GM21529 (cell line): Measurements from ENCODE around the gene ACTL9.
"Not testable (repeated sequence)": the region's sequence is repeated elsewhere in the genome, so short reads cannot be mapped to it uniquely, and the experiment has no call there.

Experiments
- ATAC-seq: cut with Tn5 transposase; IDR thresholded peaks from one replicate; pipeline ENCODE4 v1.9.1; 2021; ENCODE audit not compliant: unreplicated experiment

The ACTL9 gene, protein sequence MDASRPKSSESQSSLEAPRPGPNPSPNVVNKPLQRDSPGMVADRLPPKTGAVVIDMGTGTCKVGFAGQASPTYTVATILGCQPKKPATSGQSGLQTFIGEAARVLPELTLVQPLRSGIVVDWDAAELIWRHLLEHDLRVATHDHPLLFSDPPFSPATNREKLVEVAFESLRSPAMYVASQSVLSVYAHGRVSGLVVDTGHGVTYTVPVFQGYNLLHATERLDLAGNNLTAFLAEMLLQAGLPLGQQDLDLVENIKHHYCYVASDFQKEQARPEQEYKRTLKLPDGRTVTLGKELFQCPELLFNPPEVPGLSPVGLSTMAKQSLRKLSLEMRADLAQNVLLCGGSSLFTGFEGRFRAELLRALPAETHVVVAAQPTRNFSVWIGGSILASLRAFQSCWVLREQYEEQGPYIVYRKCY

DNA sequence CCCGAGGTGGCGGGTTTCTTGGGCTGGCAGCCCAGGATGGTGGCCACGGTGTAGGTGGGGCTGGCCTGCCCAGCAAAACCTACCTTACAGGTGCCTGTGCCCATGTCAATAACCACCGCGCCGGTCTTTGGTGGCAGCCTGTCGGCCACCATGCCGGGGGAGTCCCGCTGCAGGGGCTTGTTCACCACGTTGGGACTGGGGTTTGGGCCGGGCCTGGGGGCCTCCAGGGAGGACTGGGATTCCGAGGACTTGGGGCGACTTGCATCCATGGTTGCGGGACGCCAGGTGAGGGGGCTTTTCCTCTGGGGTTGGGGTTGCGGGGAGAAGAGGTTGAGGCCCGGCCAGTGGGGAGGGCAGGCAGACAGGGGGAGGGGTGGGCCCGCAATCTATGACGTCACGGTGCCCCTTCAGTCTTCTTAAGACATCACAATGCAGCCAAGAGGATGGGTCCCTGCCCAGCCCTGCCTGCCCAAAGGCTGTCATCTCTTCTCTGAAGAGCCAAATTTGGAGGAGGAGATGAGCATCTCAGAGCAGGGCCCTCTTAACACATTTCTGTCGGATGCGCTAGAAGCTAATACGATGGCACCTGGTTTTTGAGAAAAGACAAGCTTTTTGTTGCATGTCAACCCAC is at the start of gene ACTL9:
Gene ACTL9 (minus strand): TSS at position 363 of the 631 bp plus-strand sequence. CDS start 94 bp downstream, at position 269.
- ATAC-seq, result no peak

DNA sequence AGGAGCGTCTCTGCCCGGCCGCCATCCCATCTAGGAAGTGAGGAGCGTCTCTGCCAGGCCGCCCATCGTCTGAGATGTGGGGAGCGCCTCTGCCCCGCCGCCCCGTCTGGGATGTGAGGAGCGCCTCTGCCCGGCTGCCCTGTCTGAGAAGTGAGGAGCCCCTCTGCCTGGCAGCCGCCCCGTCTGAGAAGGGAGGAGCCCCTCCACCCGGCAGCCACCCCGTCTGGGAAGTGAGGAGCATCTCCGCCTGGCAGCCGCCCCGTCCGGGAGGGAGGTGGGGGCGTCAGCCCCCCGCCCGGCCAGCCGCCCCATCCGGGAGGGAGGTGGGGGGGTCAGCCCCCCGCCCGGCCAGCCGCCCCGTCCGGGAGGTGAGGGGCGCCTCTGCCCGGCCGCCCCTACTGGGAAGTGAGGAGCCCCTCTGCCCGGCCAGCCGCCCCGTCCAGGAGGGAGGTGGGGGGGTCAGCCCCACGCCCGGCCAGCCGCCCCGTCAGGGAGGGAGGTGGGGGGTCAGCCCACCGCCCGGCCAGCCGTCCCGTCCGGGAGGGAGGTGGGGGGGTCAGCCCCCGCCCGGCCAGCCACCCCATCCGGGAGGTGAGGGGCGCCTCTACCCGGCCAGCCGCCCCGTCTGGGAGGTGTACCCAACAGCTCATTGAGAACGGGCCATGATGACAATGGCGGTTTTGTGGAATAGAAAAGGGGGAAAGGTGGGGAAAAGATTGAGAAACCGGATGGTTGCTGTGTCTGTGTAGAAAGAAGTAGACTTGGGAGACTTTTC is 40.9 kb upstream of the ACTL9 start:
- not testable (repeated sequence) for ATAC-seq

DNA sequence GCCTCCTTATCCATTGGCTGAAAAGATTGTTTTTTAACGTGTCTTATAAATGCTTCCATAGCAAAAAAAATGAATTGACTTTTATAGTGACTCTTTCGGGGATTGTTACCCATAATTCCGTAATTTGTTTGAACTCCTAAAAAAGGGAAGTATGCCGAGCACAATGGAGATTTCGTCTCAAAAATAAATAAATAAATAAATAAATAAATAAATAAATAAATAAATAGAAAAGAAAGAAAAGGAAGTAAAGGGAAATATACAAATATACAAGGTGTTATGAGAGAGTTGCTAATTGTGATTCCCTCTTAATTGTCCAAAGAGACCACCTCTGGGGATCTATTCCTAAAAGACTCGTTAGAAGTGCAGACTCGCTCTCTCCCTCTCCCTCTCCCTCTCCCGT is 39.8 kb upstream of the ACTL9 start:
- no peak for ATAC-seq

DNA sequence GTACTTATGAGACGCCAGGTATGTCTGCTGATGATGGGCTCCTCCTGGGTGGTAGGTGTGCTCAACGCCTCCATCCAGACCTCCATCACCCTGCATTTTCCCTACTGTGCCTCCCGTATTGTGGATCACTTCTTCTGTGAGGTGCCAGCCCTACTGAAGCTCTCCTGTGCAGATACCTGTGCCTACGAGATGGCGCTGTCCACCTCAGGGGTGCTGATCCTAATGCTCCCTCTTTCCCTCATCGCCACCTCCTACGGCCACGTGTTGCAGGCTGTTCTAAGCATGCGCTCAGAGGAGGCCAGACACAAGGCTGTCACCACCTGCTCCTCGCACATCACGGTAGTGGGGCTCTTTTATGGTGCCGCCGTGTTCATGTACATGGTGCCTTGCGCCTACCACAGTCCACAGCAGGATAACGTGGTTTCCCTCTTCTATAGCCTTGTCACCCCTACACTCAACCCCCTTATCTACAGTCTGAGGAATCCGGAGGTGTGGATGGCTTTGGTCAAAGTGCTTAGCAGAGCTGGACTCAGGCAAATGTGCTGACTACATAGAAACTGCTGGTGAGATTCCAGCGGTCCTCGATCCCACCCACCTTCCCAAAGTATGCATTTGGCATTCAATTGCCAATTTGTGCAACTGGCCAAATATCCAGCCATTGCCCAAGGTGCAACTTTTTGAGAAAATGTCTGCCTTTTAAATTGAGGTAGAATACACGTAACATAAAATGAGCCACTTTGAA is 33.0 kb upstream of the ACTL9 start:
- no peak for ATAC-seq

DNA sequence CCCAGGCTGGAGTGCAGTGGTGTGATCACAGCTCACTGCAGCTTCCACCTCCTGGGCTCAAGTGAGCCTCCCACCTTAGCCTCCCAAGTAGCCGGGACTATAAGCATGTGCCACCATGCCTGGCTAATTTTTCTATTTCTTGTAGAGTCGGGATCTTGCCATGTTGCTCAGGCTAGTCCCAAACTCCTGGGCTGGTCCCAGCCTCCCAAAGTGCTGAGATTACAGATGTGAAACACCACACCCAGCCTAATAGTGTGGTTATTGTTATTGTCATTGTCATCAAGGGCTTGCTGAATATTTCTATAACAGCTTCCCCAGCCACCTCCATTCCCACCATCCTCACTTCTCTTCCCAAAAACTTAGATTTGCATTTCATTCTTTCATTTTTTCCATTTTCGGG is 25.7 kb upstream of the ACTL9 start:
- ATAC-seq, result no peak

DNA sequence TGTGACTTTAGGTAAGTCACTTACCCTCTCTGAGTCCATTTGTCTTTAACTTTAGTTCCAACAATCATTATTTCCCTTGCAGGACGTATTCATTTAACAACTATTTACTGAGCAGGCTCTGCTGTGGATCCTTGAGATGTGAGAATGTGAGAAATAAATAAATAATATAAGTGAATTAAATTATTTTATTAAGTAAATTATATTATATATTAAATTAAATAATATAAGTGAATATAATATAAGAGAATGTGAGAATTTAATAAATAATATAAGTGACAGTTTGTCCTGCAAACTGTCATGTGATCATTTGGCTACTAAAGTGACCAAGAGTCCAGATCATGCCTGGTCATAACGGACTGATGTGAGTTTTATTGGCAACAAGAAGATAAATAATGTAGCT is 23.4 kb upstream of the ACTL9 start:
- ATAC-seq, result no peak

DNA sequence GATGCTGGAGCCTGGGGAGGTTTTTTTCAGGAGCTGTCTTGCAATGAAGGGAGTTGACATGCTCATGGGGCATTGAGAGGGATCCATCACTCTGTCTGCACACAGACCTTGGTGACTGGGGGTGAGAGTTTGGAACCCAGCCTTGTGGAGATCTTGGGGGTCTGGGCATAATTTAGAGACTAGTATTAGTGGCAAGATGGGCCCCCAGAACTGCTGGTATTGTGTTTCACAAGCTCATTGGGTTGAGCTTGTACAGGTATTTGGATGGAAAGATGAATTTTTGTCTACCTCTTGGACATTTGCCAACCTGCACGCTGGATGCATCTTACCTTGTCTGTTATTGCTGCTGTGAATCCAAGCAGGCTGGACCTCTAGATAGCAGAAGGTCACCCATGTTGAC is 22.7 kb upstream of the ACTL9 start, which contains the start of gene OR2Z1:
Gene OR2Z1 (plus strand): TSS at position 301 of the 400 bp plus-strand sequence. CDS start 9,395 bp downstream, outside the sequence.
- ATAC-seq, result no peak

DNA sequence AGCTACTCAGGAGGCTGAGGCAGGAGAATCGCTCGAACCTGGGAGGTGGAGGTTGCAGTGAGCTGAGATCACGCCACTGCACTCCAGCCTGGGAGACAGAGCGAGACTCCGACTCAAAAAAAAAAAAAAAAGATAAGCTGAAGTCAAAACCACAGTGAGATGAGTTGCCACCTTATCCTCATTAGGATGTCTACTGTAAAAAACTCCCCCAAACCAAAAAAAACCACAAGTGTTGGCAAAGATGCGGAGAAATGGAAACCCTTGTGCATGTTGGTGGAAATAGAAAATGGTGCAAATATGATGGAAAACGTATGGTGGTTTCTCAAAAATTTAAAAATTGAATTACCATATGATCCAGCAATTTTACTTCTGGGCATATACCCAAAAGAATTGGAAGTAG is 11.7 kb upstream of the ACTL9 start:
- not testable (repeated sequence) for ATAC-seq

DNA sequence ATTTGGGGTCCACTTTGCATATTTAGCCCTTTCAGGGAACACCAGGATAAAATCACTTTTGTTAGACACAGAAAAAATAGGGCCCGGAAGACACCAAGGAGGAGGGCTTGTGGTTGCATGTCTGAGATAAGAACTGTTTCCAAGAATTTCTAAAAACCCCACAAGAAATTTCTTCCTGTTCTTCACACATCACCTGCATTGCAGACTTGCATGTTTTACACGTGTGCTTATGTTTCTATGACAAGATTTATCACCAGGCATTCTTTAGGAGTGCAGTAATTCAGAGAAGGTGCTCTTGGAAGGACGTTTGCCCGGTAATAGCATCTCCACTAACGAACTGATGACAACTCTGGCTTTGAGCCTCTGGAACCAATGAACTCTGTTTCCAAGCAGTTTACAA is 7.1 kb upstream of the ACTL9 start:
- no peak for ATAC-seq

DNA sequence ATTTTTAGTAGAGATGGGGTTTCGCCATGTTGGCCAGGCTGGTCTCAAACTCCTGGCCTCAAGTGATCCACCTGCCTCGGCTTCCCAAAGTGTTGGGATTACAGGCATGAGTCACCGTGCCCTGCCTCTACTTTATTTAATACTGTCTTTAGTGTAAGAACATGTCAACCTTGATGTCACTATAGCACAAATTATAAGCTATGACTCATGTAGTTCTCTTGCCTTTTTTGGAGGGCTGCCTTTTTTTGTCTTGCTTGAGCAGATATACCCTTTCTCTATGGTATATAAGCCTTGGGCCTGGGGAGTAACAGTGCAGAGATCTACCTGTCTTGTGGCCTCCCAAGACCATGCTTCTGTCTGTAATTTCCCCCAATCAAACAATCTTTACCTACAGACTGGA is 6.7 kb upstream of the ACTL9 start:
- not testable (repeated sequence) for ATAC-seq

DNA sequence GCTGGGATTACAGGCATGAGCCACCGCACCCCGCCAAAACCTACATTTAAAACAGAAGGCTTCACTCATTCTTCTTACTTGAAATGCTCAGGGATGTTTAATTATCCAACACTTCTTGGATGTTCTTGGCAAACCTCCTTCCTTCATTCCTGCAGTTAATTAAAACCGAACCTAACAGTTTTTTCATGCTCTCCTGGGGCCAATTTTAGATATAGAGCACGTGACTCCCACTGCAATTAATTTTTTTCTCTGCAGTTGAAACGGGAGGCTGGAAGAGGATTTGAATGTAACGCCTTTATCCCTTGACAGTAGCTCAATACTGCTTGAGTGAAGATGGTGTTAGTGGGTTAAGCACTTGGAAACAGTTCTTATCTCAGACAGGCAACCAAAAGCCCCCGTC is 4.6 kb upstream of the ACTL9 start:
- no peak for ATAC-seq

DNA sequence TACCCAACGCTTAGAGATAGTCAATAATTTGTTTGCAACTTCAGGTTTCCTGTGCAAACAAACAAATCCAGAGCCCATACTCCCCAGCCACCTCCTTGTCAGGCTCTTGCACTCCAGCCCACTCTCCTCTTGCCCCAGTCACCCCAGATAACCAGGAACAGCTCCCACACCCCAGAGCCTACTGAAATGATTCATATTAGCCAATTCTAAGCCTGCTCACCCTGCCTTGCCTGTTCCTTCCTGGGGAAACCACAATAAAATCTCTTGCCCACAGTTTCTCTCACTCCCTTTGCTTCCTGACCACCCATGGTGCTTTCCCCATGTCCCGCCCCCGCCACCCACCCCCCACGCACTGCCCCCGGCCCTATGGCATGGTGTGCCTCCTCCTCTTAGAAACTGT is 3.8 kb upstream of the ACTL9 start:
- ATAC-seq, result no peak

DNA sequence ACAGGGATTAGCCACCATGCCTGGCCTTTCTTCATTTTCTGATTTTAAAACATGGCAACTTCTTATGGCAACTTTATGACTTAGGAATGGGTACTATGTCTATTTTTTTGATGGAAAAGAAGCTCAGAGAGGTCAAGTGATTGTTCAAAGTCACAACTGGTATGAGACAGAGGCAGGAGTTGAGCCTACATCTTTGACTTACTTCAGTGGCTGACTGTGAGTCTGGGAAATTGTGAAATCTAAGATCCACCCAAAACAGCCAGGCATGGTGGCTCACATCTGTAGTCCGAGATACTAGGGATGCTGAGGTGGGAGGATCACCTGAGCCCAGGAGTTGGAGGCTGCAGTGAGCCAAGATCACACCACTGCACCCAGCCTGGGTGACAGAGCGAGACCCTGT is 2.4 kb upstream of the ACTL9 start:
- ATAC-seq, result no peak

DNA sequence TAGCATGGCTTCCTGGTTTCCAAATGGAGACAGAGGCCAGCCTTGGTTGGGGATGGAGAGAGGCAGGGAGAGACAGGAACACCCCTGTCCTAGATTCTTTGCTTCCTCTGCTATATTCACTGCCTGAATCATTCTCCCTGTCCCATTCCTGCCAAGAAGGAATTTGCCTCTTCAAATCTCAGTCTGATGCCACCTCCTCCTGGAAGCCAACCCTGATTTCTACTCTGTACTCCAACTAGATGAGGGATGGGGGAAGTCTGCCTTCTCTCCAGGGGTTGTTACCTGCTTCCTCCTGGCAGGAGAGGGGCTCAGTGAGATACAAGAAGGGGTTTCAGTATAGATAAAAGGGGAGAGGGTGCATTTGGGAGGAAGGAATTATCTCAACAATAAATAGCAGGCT is 1.3 kb upstream of the ACTL9 start:
- no peak for ATAC-seq

DNA sequence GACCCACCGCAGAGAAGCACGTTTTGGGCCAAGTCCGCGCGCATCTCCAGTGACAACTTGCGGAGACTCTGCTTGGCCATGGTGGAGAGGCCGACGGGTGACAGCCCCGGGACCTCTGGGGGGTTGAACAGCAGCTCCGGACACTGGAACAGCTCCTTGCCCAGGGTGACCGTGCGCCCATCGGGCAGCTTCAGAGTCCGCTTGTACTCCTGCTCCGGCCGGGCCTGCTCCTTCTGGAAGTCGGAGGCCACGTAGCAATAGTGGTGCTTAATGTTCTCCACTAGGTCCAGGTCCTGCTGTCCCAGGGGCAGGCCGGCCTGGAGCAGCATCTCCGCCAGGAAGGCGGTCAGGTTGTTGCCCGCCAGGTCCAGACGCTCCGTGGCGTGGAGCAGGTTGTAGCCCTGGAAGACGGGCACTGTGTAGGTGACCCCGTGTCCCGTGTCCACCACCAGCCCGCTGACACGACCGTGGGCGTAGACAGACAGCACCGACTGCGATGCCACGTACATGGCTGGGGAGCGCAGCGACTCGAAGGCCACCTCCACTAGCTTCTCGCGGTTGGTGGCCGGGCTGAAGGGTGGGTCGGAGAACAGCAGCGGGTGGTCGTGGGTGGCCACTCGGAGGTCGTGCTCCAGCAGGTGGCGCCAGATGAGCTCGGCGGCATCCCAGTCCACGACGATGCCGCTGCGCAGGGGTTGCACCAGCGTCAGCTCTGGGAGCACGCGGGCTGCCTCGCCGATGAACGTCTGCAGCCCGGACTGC is 743 bp downstream of the ACTL9 start:
- ATAC-seq, result no peak

DNA sequence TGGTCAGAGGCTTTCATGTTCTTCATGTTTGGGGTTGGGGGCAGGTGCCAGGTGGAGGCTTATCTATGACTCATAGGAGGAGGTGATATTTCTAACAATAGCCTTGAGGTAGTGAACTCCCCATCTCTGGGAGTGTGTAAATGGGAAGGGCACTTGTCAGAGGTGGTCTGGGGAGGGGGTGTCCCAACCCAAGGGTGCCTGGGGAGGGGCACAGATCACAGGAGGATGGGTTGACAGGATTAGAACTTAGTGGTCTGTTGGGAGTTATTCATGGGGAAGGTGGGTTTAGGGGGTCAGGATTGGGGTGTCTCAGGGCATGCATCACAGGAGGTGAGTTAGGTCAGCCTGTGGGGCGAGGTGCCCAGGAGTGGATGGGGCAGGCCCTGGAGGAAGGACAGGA is 1.6 kb downstream of the ACTL9 start:
- no peak for ATAC-seq

DNA sequence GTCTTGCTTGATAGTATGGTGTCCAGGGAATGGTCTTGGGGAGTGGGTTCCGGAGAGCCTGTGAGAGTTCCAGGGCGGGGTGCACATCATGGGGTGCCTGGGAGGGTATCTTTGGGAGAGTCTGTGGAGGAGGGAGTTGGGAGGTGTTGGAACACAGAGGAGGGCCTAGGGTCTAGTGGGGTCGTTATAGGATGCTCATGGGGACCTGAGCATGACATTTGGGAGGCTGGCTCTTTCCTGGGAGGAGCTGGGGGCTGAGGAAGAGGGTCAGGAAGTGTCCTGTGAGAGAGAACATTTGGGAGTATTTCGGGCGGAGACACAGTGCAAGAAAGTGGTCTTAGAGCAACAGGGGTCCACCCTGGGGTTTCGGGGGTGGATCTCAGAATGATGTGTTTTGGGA is 2.7 kb downstream of the ACTL9 start:
- ATAC-seq, result no peak

DNA sequence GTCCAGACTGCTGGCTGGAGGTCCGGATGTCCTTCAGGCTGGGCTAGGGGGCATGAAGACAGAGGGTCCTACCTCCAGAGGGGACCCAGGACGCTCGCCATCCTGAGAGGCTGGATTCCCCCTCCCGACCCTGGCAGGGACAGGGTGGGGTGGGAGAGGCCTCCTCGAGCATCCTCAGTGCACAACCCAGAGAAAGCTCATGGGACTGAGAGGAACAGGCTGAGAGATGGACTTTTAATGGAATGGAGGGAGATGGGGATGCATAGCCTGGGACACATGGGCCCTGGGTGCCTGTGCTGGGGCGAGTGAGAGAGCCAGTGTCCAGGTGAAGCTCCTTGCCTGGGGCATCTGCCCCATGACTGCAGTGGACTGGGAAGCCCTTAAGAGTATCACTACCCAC is 3.1 kb downstream of the ACTL9 start:
- no peak for ATAC-seq

DNA sequence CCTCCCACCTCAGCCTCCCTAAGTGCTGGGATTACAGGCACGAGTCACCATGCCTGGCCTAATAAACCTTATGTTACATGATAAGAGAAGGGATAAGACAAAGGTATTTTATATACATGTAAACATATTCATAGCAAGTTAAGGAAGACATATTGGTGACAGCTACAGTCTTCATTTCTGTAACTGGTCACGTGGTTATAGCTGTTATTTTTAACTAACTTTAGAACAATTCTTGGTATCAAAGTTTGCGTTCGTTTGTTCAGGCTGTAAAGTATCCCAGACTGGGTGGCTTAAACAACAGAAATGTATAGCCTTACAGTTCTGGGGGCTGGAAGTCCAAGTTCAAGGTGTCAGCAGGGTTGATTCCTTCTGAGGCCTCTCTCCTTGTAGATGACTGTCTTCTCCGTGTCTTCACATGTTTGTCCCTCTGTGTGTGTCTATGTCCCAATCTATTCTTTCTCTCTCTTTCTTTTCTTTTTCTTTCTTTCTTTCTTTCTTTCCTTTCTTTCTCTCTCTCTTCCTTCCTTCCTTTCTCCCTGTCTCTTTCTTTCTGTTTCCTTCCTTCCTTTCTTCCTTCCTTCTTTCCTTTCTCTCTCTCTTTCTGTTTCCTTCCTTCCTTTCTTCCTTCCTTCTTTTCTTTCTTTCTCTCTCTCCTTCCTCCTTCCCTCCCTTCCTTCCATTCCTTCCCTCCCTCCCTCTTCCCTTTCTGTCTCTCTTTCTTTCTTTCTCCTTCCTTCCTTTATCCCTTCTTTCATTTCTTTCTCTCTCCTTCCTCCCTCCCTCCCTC is 7.6 kb downstream of the ACTL9 start:
- no peak for ATAC-seq

DNA sequence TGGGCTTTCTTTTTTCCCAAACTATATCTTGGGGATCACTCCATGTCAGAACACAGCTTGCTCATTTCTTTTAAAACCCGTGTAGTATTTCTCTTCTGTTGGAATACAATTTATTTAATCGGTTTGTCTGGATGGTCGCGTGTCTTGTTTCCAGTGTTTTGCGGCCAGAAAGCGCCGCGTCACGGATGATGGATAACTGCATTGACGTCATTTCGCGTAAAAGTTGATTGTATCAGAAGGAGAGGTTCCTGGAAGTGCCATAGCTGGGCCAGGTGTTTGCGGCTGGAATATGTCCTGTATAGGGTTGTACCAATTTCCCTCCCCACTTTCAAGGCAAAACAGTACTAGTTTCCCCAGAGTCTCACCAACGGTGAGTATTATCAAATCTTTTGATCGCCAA is 9.7 kb downstream of the ACTL9 start:
- no peak for ATAC-seq
